Embryonic facial prominence (tissue), 1 donor: Measurements from ENCODE around the gene ZNF396.

Experiments
- DNase-seq: peaks from one replicate; pipeline ENCODE4 v3.0.0-alpha.2; 2016; ENCODE audit errors: extremely low spot score

ZNF396 gene

GRCh38 chr18:35335866-35336265, 41.3 kb downstream of the ZNF396 start:
- no peak for DNase-seq

GRCh38 chr18:35334821-35335220, 42.3 kb downstream of the ZNF396 start:
- DNase-seq: no peak

GRCh38 chr18:35334212-35334611, 42.9 kb downstream of the ZNF396 start:
- DNase-seq: no peak

GRCh38 chr18:35331367-35332087, 45.6 kb downstream of the ZNF396 start:
- no peak for DNase-seq

GRCh38 chr18:35328868-35329267, 48.3 kb downstream of the ZNF396 start:
- no peak for DNase-seq

- no peak for DNase-seq
Measured at GRCh38 chr18:35326695-35327387, 50.3 kb downstream of the ZNF396 start.

- DNase-seq: no peak
Measured at GRCh38 chr18:35324926-35325655, 52.0 kb downstream of the ZNF396 start.

- no peak for DNase-seq
Measured at GRCh38 chr18:35322486-35323458, 54.4 kb downstream of the ZNF396 start.
